Left ventricle myocardium superior (tissue), 1 donor: ENCODE results near the gene SNX20. TPM values are rescaled to one million over a fixed set of nuclear protein-coding genes. Genes with fewer than 3 reads are reported as not detected.

ENCODE experiments used
- ATAC-seq: fragments of 200-7000 bp; cut with Tn5 transposase; one replicate; pipeline ENCODE4 v1.9.1; 2020; ENCODE audit warnings: mild to moderate bottlenecking, moderate library complexity
- DNase-seq: peaks from one replicate; pipeline ENCODE4 v3.0.0-alpha.2; 2020
- intact Hi-C: fragments of 100-400 bp; cut with micrococcal nuclease; formaldehyde crosslinking; loops from one replicate; pipeline ENCODE4 v1.11.0; 2022
- total RNA-seq: library from RNA; stranded (reverse); fragmentation: NEBNext Ultra II Directional; extraction: Animal tissue kit (Norgen Biotek cat#: 25700); gene quantifications from one replicate; pipeline ENCODE4 v1.2.1, GENCODE V29; 2021
- donor health status: DM: no; HTN: yes; CAD: no; lungs with severe emphysema.

SNX20 gene
- total RNA-seq, 1 donor from 2014 or later = 0.72 TPM

GRCh38 chr16:50641818-50642187 is 39.3 kb downstream of the SNX20 start:
- ATAC-seq (no peak), DNase-seq (no peak)
- intact Hi-C loops = no loop called here

- no peak for DNase-seq
- intact Hi-C loops = no loop called here
- no peak for ATAC-seq
These were observed 39.9 kb downstream of the SNX20 start for GRCh38 chr16:50640919-50641817.

- no peak for ATAC-seq
- intact Hi-C loops = no loop called here
- DNase-seq = no peak
These were observed 40.7 kb downstream of the SNX20 start for GRCh38 chr16:50640391-50640790.

- DNase-seq (no peak), ATAC-seq (no peak)
- intact Hi-C loops = no loop called here
These were observed 42.1 kb downstream of the SNX20 start for GRCh38 chr16:50638816-50639670.

GRCh38 chr16:50637716-50638602 is 43.2 kb downstream of the SNX20 start:
- DNase-seq (no peak), ATAC-seq (no peak)
- intact Hi-C loops = no loop called here

GRCh38 chr16:50636753-50637374 is 44.2 kb downstream of the SNX20 start:
- intact Hi-C loops = no loop called here
- no peak for ATAC-seq
- no peak for DNase-seq

GRCh38 chr16:50635505-50636392 is 45.4 kb downstream of the SNX20 start:
- no peak for DNase-seq

GRCh38 chr16:50634947-50635346 is 46.2 kb downstream of the SNX20 start:
- ATAC-seq = no peak
- DNase-seq = no peak
- intact Hi-C loops = no loop called here

More at GRCh38 chr16:50635505-50636392, 45.4 kb downstream of the SNX20 start:
- intact Hi-C loops = no loop called here
- no peak for ATAC-seq

GRCh38 chr16:50634090-50634489 is 47.0 kb downstream of the SNX20 start:
- ATAC-seq (no peak), DNase-seq (no peak)
- intact Hi-C loops = no loop called here

- intact Hi-C loops = no loop called here
- DNase-seq = no peak
- ATAC-seq = no peak
These were observed 47.9 kb downstream of the SNX20 start for GRCh38 chr16:50632927-50633800.

- ATAC-seq = no peak
- DNase-seq = no peak
- intact Hi-C loops = no loop called here
These were observed 49.0 kb downstream of the SNX20 start for GRCh38 chr16:50631985-50632576.

- DNase-seq (no peak), ATAC-seq (no peak)
- intact Hi-C loops = no loop called here
These were observed 49.7 kb downstream of the SNX20 start for GRCh38 chr16:50631249-50631984.

GRCh38 chr16:50630394-50631020 is 50.6 kb downstream of the SNX20 start:
- no peak for ATAC-seq
- intact Hi-C loops = no loop called here
- DNase-seq = no peak

- ATAC-seq (no peak), DNase-seq (no peak)
- intact Hi-C loops = no loop called here
These were observed 51.8 kb downstream of the SNX20 start for GRCh38 chr16:50629334-50629733.

GRCh38 chr16:50628156-50628802 is 52.8 kb downstream of the SNX20 start:
- no peak for ATAC-seq
- DNase-seq = no peak
- intact Hi-C loops = no loop called here
